ENCODE measurements around the gene DEPP1. TPM values are rescaled to one million over a fixed set of nuclear protein-coding genes. Genes with fewer than 3 reads are reported as not detected.

DEPP1 gene
- total and polyA plus RNA-seq, 2 donors (not counting 3 experiments of a cell fraction or from before 2014, with no cell fraction given) = 364 to 951 TPM

GRCh38 chr10:44956717-44957706 is 21.6 kb downstream of the DEPP1 start:
- no peaks in the 10 kb centered on the region for H3K79me2 ChIP-seq (ENCODE audit: control insufficient read depth, insufficient read depth, low read length)
- intact Hi-C loops (cut with micrococcal nuclease) (no loop called here), dilution Hi-C loops (cut with MboI; ENCODE audit: extremely low pct_ligation_motif_present, low sequenced_read_pairs) (no loop called here)
- BruUV-seq (replicated peaks) = no TSS peak
- H3K27me3 ChIP-seq (ENCODE audit: control insufficient read depth in 2 of 2, insufficient read depth in 2 of 2, low read length in 2 of 2) = no peaks in the 10 kb centered on the region
- H3K4me1 ChIP-seq (ENCODE audit: control insufficient read depth, extremely low read depth, insufficient read depth, low read length) = peaks cover 11% of the 10 kb centered on the region
- ChIA-PET POLR2A (no interaction called here), CTCF (no interaction called here)
- FAIRE-seq (no peak), DNase-seq (ENCODE audit: low read depth, low spot score) (no peak)
- no peak overlapping the region for H3K9ac ChIP-seq (replicated peaks; ENCODE audit: extremely low read depth, insufficient read depth, low read length)
- no peak for TF ChIP-seq POLR2AphosphoS5 (IDR thresholded peaks at IDR 0.05; ENCODE audit: insufficient read depth, low read depth, low read length)
- H2AFZ ChIP-seq (ENCODE audit: low read depth, low read length) = no peak overlapping the region
- H3K4me2 ChIP-seq (ENCODE audit: insufficient read depth, low read length) = no peak overlapping the region
- no peak overlapping the region for H3K27ac ChIP-seq (ENCODE audit: insufficient read depth, low read depth, low read length)
- H3K9me3 ChIP-seq (replicated peaks; ENCODE audit: control insufficient read depth, insufficient read depth, low read length) = no peaks in the 10 kb centered on the region
- no peaks in the 10 kb centered on the region for H4K20me1 ChIP-seq (replicated peaks; ENCODE audit: control insufficient read depth, extremely low read depth, insufficient read depth, low read length)
- H3K4me3 ChIP-seq (replicated peaks in 1 of 3; ENCODE audit: insufficient read depth in 1 of 3, low read depth in 1 of 3, low read length in 3 of 3) = no peak overlapping the region
- no peaks in the 10 kb centered on the region for H3K36me3 ChIP-seq (ENCODE audit: control insufficient read depth in 2 of 2, extremely low read depth in 1 of 2, insufficient read depth in 2 of 2, low read length in 2 of 2)
- H3K9me1 ChIP-seq (replicated peaks; ENCODE audit: control insufficient read depth, extremely low read depth, insufficient read depth, low read length) = no peaks in the 10 kb centered on the region

GRCh38 chr10:44956226-44956625 is 22.4 kb downstream of the DEPP1 start:
- Histone ChIP-seq H3K4me1 (ENCODE audit: control insufficient read depth, extremely low read depth, insufficient read depth, low read length) (peaks cover 11% of the 10 kb centered on the region), H3K9me1 (replicated peaks; ENCODE audit: control insufficient read depth, extremely low read depth, insufficient read depth, low read length) (no peaks in the 10 kb centered on the region), H3K4me2 (ENCODE audit: insufficient read depth, low read length) (no peak overlapping the region), H2AFZ (ENCODE audit: low read depth, low read length) (no peak overlapping the region), H3K27me3 (ENCODE audit: control insufficient read depth in 2 of 2, insufficient read depth in 2 of 2, low read length in 2 of 2) (no peaks in the 10 kb centered on the region), H3K4me3 (replicated peaks in 1 of 3; ENCODE audit: insufficient read depth in 1 of 3, low read depth in 1 of 3, low read length in 3 of 3) (no peak overlapping the region), H3K9me3 (replicated peaks; ENCODE audit: control insufficient read depth, insufficient read depth, low read length) (no peaks in the 10 kb centered on the region), H3K9ac (replicated peaks; ENCODE audit: extremely low read depth, insufficient read depth, low read length) (no peak overlapping the region), H3K27ac (ENCODE audit: insufficient read depth, low read depth, low read length) (no peak overlapping the region), H3K79me2 (ENCODE audit: control insufficient read depth, insufficient read depth, low read length) (no peaks in the 10 kb centered on the region), H3K36me3 (ENCODE audit: control insufficient read depth in 2 of 2, extremely low read depth in 1 of 2, insufficient read depth in 2 of 2, low read length in 2 of 2) (no peaks in the 10 kb centered on the region), H4K20me1 (replicated peaks; ENCODE audit: control insufficient read depth, extremely low read depth, insufficient read depth, low read length) (no peaks in the 10 kb centered on the region)
- FAIRE-seq (no peak), DNase-seq (ENCODE audit: low read depth, low spot score) (no peak)
- BruUV-seq (replicated peaks) = no TSS peak
- dilution Hi-C loops (cut with MboI; ENCODE audit: extremely low pct_ligation_motif_present, low sequenced_read_pairs) (no loop called here), intact Hi-C loops (cut with micrococcal nuclease) (no loop called here)
- no peak for TF ChIP-seq MYC (IDR thresholded peaks at IDR 0.05; ENCODE audit: low read depth, low read length)
- TF ChIP-seq CTCF (IDR thresholded peaks at IDR 0.05; ENCODE audit: extremely low read depth in 1 of 2, insufficient read depth in 1 of 2, low read depth in 1 of 2, low read length in 2 of 2) = no peak
- no peak for TF ChIP-seq MAX (IDR thresholded peaks at IDR 0.05; ENCODE audit: insufficient read depth, insufficient read length)
- TF ChIP-seq FOS (IDR thresholded peaks at IDR 0.05; ENCODE audit: borderline replicate concordance, insufficient read depth, low read length) = no peak
- no peak for TF ChIP-seq GATA2 (IDR thresholded peaks at IDR 0.05; ENCODE audit: insufficient read depth, insufficient read length, low read depth, low read length)
- TF ChIP-seq JUN (IDR thresholded peaks at IDR 0.05; ENCODE audit: borderline replicate concordance, insufficient read depth, insufficient read length, low read depth) = no peak
- TF ChIP-seq POLR2A (IDR thresholded peaks at IDR 0.05; ENCODE audit: low read depth, low read length) = no peak
- TF ChIP-seq POLR2AphosphoS5 (IDR thresholded peaks at IDR 0.05; ENCODE audit: insufficient read depth, low read depth, low read length) = no peak
- TF ChIP-seq EZH2 (IDR thresholded peaks at IDR 0.05; ENCODE audit: borderline replicate concordance, low read depth, low read length, severe bottlenecking) = no peak
- CTCF ChIA-PET = no interaction called here
- POLR2A ChIA-PET = no interaction called here
